ENCODE measurements around the gene ADGRG6. TPM values are rescaled to one million over a fixed set of nuclear protein-coding genes. Genes with fewer than 3 reads are reported as not detected.

ADGRG6 gene
- total and polyA plus RNA-seq, 2 donors (not counting 3 experiments of a cell fraction or from before 2014, with no cell fraction given), result 99.3 to 166 TPM

GRCh38 chr6:142380626-142381025 is 78.8 kb downstream of the ADGRG6 start:
- ChIA-PET POLR2A (no interaction called here), CTCF (interaction anchor here (1.2 kb wide), 1 partner anchor 23 kb away, joined by 3 read pairs; no protein-coding TSS in a partner anchor)
- Histone ChIP-seq H3K4me3 (replicated peaks in 1 of 3; ENCODE audit: insufficient read depth in 1 of 3, low read depth in 1 of 3, low read length in 3 of 3) (no peak overlapping the region), H3K79me2 (ENCODE audit: control insufficient read depth, insufficient read depth, low read length) (peaks cover 40% of the 10 kb centered on the region), H4K20me1 (replicated peaks; ENCODE audit: control insufficient read depth, extremely low read depth, insufficient read depth, low read length) (no peaks in the 10 kb centered on the region), H2AFZ (ENCODE audit: low read depth, low read length) (no peak overlapping the region), H3K27me3 (ENCODE audit: control insufficient read depth in 2 of 2, insufficient read depth in 2 of 2, low read length in 2 of 2) (no peaks in the 10 kb centered on the region), H3K4me2 (ENCODE audit: insufficient read depth, low read length) (no peak overlapping the region), H3K9me1 (replicated peaks; ENCODE audit: control insufficient read depth, extremely low read depth, insufficient read depth, low read length) (no peaks in the 10 kb centered on the region), H3K4me1 (ENCODE audit: control insufficient read depth, extremely low read depth, insufficient read depth, low read length) (peaks cover 37% of the 10 kb centered on the region), H3K27ac (ENCODE audit: insufficient read depth, low read depth, low read length) (no peak overlapping the region), H3K9me3 (replicated peaks; ENCODE audit: control insufficient read depth, insufficient read depth, low read length) (no peaks in the 10 kb centered on the region), H3K9ac (replicated peaks; ENCODE audit: extremely low read depth, insufficient read depth, low read length) (no peak overlapping the region), H3K36me3 (ENCODE audit: control insufficient read depth in 2 of 2, extremely low read depth in 1 of 2, insufficient read depth in 2 of 2, low read length in 2 of 2) (peaks cover 0 to 13% of the 10 kb centered on the region in 2 experiments)
- FAIRE-seq, result no peak
- intact Hi-C loops (cut with micrococcal nuclease) (no loop called here), dilution Hi-C loops (cut with MboI; ENCODE audit: extremely low pct_ligation_motif_present, low sequenced_read_pairs) (no loop called here)
- no TSS peak for BruUV-seq (replicated peaks)
- TF ChIP-seq MAX (IDR thresholded peaks at IDR 0.05; ENCODE audit: insufficient read depth, insufficient read length), result no peak
- TF ChIP-seq MYC (IDR thresholded peaks at IDR 0.05; ENCODE audit: low read depth, low read length), result no peak
- DNase-seq (ENCODE audit: low read depth, low spot score), result no peak

GRCh38 chr6:142381181-142381580 is 79.4 kb downstream of the ADGRG6 start:
- H3K4me2 ChIP-seq (ENCODE audit: insufficient read depth, low read length), result no peak overlapping the region
- H3K27me3 ChIP-seq (ENCODE audit: control insufficient read depth in 2 of 2, insufficient read depth in 2 of 2, low read length in 2 of 2), result no peaks in the 10 kb centered on the region
- no peak overlapping the region for H3K27ac ChIP-seq (ENCODE audit: insufficient read depth, low read depth, low read length)
- no peak for DNase-seq (ENCODE audit: low read depth, low spot score)
- dilution Hi-C loops (cut with MboI; ENCODE audit: extremely low pct_ligation_motif_present, low sequenced_read_pairs), result no loop called here
- peaks cover 43% of the 10 kb centered on the region for H3K79me2 ChIP-seq (ENCODE audit: control insufficient read depth, insufficient read depth, low read length)
- H3K36me3 ChIP-seq (ENCODE audit: control insufficient read depth in 2 of 2, extremely low read depth in 1 of 2, insufficient read depth in 2 of 2, low read length in 2 of 2), result peaks cover 0 to 13% of the 10 kb centered on the region in 2 experiments
- POLR2A ChIA-PET, result no interaction called here
- no peak overlapping the region for H2AFZ ChIP-seq (ENCODE audit: low read depth, low read length)
- no peak for FAIRE-seq
- no peak overlapping the region for H3K4me3 ChIP-seq (replicated peaks in 1 of 3; ENCODE audit: insufficient read depth in 1 of 3, low read depth in 1 of 3, low read length in 3 of 3)
- no peaks in the 10 kb centered on the region for H3K9me3 ChIP-seq (replicated peaks; ENCODE audit: control insufficient read depth, insufficient read depth, low read length)
- H3K4me1 ChIP-seq (ENCODE audit: control insufficient read depth, extremely low read depth, insufficient read depth, low read length), result peaks cover 31% of the 10 kb centered on the region
- no TSS peak for BruUV-seq (replicated peaks)
- TF ChIP-seq JUN (IDR thresholded peaks at IDR 0.05; ENCODE audit: borderline replicate concordance, insufficient read depth, insufficient read length, low read depth) (no peak), FOS (IDR thresholded peaks at IDR 0.05; ENCODE audit: borderline replicate concordance, insufficient read depth, low read length) (no peak), GATA2 (IDR thresholded peaks at IDR 0.05; ENCODE audit: insufficient read depth, insufficient read length, low read depth, low read length) (no peak), POLR2AphosphoS5 (IDR thresholded peaks at IDR 0.05; ENCODE audit: insufficient read depth, low read depth, low read length) (no peak), POLR2A (IDR thresholded peaks at IDR 0.05; ENCODE audit: low read depth, low read length) (no peak), EZH2 (IDR thresholded peaks at IDR 0.05; ENCODE audit: borderline replicate concordance, low read depth, low read length, severe bottlenecking) (no peak), MAX (IDR thresholded peaks at IDR 0.05; ENCODE audit: insufficient read depth, insufficient read length) (no peak), CTCF (IDR thresholded peaks at IDR 0.05; ENCODE audit: extremely low read depth in 1 of 2, insufficient read depth in 1 of 2, low read depth in 1 of 2, low read length in 2 of 2) (no peak), MYC (IDR thresholded peaks at IDR 0.05; ENCODE audit: low read depth, low read length) (no peak)
- CTCF ChIA-PET, result interaction anchor here (1.1 to 1.2 kb wide), 2 partner anchors 24 to 41 kb away, joined by 3 to 4 read pairs; no protein-coding TSS in a partner anchor
- intact Hi-C loops (cut with micrococcal nuclease), result no loop called here
- no peak overlapping the region for H3K9ac ChIP-seq (replicated peaks; ENCODE audit: extremely low read depth, insufficient read depth, low read length)
- no peaks in the 10 kb centered on the region for H3K9me1 ChIP-seq (replicated peaks; ENCODE audit: control insufficient read depth, extremely low read depth, insufficient read depth, low read length)
- no peaks in the 10 kb centered on the region for H4K20me1 ChIP-seq (replicated peaks; ENCODE audit: control insufficient read depth, extremely low read depth, insufficient read depth, low read length)

Measured in endothelial cell of umbilical vein (primary cell).